K562 (cell line): ENCODE results near the gene ST6GALNAC6. TPM values are rescaled to one million over a fixed set of nuclear protein-coding genes. Genes with fewer than 3 reads are reported as not detected.
A peak's percentile ranks its signal among the peaks of the same experiment; 100 is the strongest.

Source experiments
- ATF1 ChIP-seq, 2 experiments: fragments of 450-650 bp in 1 of 2; IDR thresholded peaks; 2 replicates each; pipeline ENCODE4 v1.6.1; 2016; ENCODE audit warnings: missing compliant biosample characterization in 1 of 2, missing genetic modification characterization in 1 of 2
- DPF2 ChIP-seq: fragments of 450-650 bp; IDR thresholded peaks from 2 replicates; pipeline ENCODE4 v1.6.1; 2016
- EP300 ChIP-seq: IDR thresholded peaks from 2 replicates; pipeline ENCODE4 v1.6.1; 2012; ENCODE audit warnings: low read length, improper control_type of control experiment
- GTF2F1 ChIP-seq: IDR thresholded peaks from 2 replicates; pipeline ENCODE4 v1.6.1; 2011; ENCODE audit warnings: low read depth, low read length, improper control_type of control experiment
- KLF13 ChIP-seq: fragments of 450-650 bp; IDR thresholded peaks from 2 replicates; pipeline ENCODE4 v1.6.1; 2016; ENCODE audit warnings: missing genetic modification characterization, low read depth, mild to moderate bottlenecking, missing compliant biosample characterization, moderate library complexity, borderline replicate concordance
- MBD2 ChIP-seq: sonication (generic); IDR thresholded peaks from 2 replicates; pipeline ENCODE4 v1.6.1; 2016; ENCODE audit warnings: low read depth, borderline replicate concordance
- PKNOX1 ChIP-seq: fragments of 450-650 bp; IDR thresholded peaks from 2 replicates; pipeline ENCODE4 v1.6.1; 2016
- RNF2 ChIP-seq: sonication (generic); IDR thresholded peaks from 2 replicates; pipeline ENCODE4 v1.6.1; 2016
- SOX6 ChIP-seq: fragments of 450-650 bp; IDR thresholded peaks from 2 replicates; pipeline ENCODE4 v1.6.1; 2014; ENCODE audit warnings: mild to moderate bottlenecking
- TEAD1 ChIP-seq, 2 experiments: fragments of 450-650 bp in 1 of 2; sonication (generic) in 1 of 2; formaldehyde crosslinking; IDR thresholded peaks; 2 replicates each; pipeline versions ENCODE4 v1.4.0 to v1.8.0; 2020 to 2022; ENCODE audit warnings: mild to moderate bottlenecking in 2 of 2, missing genetic modification reagents in 1 of 2
- TEAD4 ChIP-seq, 2 experiments: sonication (generic) in 1 of 2; formaldehyde crosslinking in 1 of 2; IDR thresholded peaks; 2 replicates each; pipeline versions ENCODE4 v1.6.1 to v1.8.0; 2012 to 2022; ENCODE audit warnings: borderline replicate concordance in 1 of 2, inconsistent platforms in 1 of 2, low read length in 1 of 2, mild to moderate bottlenecking in 1 of 2, missing genetic modification reagents in 1 of 2
- ZBTB2 ChIP-seq: fragments of 450-650 bp; IDR thresholded peaks from 2 replicates; pipeline ENCODE4 v1.6.1; 2016; ENCODE audit warnings: antibody characterized with exemption
- ZC3H4 ChIP-seq: sonication (generic); formaldehyde crosslinking; IDR thresholded peaks from 2 replicates; pipeline ENCODE4 v1.9.0; 2021; ENCODE audit warnings: missing genetic modification reagents, borderline replicate concordance
- ZNF121 ChIP-seq: sonication (generic); formaldehyde crosslinking; conservative IDR thresholded peaks from 2 replicates; pipeline ENCODE4 v1.8.0; 2022; ENCODE audit warnings: missing genetic modification reagents
- polyA plus RNA-seq, 8 experiments: library from polyadenylated mRNA; depleted of rRNA in 4 of 8; stranded (reverse) in 5 of 8; unstranded in 3 of 8; fragments of >200 nt; fragmentation: Nextera tagmentation in 2 of 8; fragmentation: Illumina TruSeq in 1 of 8; extraction: Ambion mirVana in 2 of 8; extraction: Trizol in 1 of 8; gene quantifications; 2 replicates each; pipeline versions ENCODE4 v1.2.1 to v1.2.3, GENCODE V29; 2011 to 2014; ENCODE audit warnings: inconsistent platforms in 1 of 8, missing spikeins in 1 of 8
- total RNA-seq, 7 experiments: library from RNA; depleted of rRNA in 6 of 7; stranded (reverse); fragments of >200 nt in 6 of 7; fragmentation: Illumina TruSeq in 2 of 7; extraction: Trizol in 2 of 7; gene quantifications; 2 replicates each; pipeline versions ENCODE4 v1.2.1 to v1.2.3, GENCODE V29; 2011 to 2021; ENCODE audit warnings: low replicate concordance in 1 of 7
- TF ChIP-seq, protein P1 (sequence below): fragments of 250-450 bp; sonication (Bioruptor Pico); IDR thresholded peaks from 2 replicates; pipeline ENCODE4 v1.5.0; 2021; ENCODE audit warnings: mild to moderate bottlenecking, borderline replicate concordance
- TF ChIP-seq, protein P2 (sequence below): fragments of 250-450 bp; sonication (Bioruptor Pico); IDR thresholded peaks from 2 replicates; pipeline ENCODE4 v1.5.0; 2020; ENCODE audit warnings: mild to moderate bottlenecking
- TF ChIP-seq, protein P3 (sequence below): sonication (generic); formaldehyde crosslinking; IDR thresholded peaks from 2 replicates; pipeline ENCODE4 v1.9.0; 2022; ENCODE audit warnings: mild to moderate bottlenecking, missing genetic modification reagents
- TF ChIP-seq, protein P4 (sequence below): IDR thresholded peaks from 2 replicates; pipeline ENCODE4 v1.6.1; 2014; ENCODE audit warnings: antibody characterized with exemption

The ST6GALNAC6 gene
- total and polyA plus RNA-seq, 9 of the 15 experiments (the other 6 are each of a cell fraction or from before 2014, with no cell fraction given), result 0.13 to 23.0 (median 14.5) TPM

- TF ChIP-seq TEAD1 (CRISPR knock-in tag; IDR thresholded peaks at IDR 0.05), result no peak
- peak; percentile 58; the same call in 1 of the 2 replicates for TF ChIP-seq EP300
- TF ChIP-seq, protein P1, sequence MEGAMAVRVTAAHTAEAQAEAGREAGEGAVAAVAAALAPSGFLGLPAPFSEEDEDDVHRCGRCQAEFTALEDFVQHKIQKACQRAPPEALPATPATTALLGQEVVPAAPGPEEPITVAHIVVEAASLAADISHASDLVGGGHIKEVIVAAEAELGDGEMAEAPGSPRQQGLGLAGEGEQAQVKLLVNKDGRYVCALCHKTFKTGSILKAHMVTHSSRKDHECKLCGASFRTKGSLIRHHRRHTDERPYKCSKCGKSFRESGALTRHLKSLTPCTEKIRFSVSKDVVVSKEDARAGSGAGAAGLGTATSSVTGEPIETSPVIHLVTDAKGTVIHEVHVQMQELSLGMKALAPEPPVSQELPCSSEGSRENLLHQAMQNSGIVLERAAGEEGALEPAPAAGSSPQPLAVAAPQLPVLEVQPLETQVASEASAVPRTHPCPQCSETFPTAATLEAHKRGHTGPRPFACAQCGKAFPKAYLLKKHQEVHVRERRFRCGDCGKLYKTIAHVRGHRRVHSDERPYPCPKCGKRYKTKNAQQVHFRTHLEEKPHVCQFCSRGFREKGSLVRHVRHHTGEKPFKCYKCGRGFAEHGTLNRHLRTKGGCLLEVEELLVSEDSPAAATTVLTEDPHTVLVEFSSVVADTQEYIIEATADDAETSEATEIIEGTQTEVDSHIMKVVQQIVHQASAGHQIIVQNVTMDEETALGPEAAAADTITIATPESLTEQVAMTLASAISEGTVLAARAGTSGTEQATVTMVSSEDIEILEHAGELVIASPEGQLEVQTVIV (CRISPR knock-in tag), result no peak
- TF ChIP-seq DPF2, result peak; percentile 87
- TF ChIP-seq, protein P2, sequence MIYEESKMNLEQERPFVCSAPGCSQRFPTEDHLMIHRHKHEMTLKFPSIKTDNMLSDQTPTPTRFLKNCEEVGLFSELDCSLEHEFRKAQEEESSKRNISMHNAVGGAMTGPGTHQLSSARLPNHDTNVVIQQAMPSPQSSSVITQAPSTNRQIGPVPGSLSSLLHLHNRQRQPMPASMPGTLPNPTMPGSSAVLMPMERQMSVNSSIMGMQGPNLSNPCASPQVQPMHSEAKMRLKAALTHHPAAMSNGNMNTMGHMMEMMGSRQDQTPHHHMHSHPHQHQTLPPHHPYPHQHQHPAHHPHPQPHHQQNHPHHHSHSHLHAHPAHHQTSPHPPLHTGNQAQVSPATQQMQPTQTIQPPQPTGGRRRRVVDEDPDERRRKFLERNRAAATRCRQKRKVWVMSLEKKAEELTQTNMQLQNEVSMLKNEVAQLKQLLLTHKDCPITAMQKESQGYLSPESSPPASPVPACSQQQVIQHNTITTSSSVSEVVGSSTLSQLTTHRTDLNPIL (CRISPR knock-in tag), result no peak
- TF ChIP-seq ZNF121 (CRISPR knock-in tag), result no peak
- TF ChIP-seq ZC3H4, result no peak
- TF ChIP-seq RNF2, result no peak
- no peak for TF ChIP-seq MBD2
- TF ChIP-seq TEAD4 (IDR thresholded peaks at IDR 0.05; ENCODE audit: low read length), result 0 out of 2 replicates have a peak, but pooled peaks have one; percentile 26
- no peak for TF ChIP-seq TEAD4 (CRISPR knock-in tag; IDR thresholded peaks at IDR 0.05; ENCODE audit: borderline replicate concordance)
- TF ChIP-seq PKNOX1, result peak; percentile 70; the same call in 1 of the 2 replicates
- TF ChIP-seq ZBTB2, result peak; percentile 42; the same call in 1 of the 2 replicates
- TF ChIP-seq, protein P3, sequence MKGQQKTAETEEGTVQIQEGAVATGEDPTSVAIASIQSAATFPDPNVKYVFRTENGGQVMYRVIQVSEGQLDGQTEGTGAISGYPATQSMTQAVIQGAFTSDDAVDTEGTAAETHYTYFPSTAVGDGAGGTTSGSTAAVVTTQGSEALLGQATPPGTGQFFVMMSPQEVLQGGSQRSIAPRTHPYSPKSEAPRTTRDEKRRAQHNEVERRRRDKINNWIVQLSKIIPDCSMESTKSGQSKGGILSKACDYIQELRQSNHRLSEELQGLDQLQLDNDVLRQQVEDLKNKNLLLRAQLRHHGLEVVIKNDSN, result no peak
- TF ChIP-seq KLF13 (tag), result no peak
- TF ChIP-seq SOX6, result no peak
- no peak for TF ChIP-seq GTF2F1
- TF ChIP-seq, protein P4, sequence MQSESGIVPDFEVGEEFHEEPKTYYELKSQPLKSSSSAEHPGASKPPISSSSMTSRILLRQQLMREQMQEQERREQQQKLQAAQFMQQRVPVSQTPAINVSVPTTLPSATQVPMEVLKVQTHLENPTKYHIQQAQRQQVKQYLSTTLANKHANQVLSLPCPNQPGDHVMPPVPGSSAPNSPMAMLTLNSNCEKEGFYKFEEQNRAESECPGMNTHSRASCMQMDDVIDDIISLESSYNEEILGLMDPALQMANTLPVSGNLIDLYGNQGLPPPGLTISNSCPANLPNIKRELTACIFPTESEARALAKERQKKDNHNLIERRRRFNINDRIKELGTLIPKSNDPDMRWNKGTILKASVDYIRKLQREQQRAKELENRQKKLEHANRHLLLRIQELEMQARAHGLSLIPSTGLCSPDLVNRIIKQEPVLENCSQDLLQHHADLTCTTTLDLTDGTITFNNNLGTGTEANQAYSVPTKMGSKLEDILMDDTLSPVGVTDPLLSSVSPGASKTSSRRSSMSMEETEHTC, result no peak
- TF ChIP-seq ATF1 (CRISPR knock-in tag; IDR thresholded peaks at IDR 0.05), result no peak
- TF ChIP-seq ATF1 (tag; IDR thresholded peaks at IDR 0.05), result 0 out of 2 replicates have a peak, but pooled peaks have one; percentile 51
Measured at GRCh38 chr9:127935765-127936221, 36.4 kb upstream of the ST6GALNAC6 start (continued).
